GM18873 (cell line): ENCODE measurements around the gene PDE6H.

Experiments
- ATAC-seq: cut with Tn5 transposase; IDR thresholded peaks from one replicate; pipeline ENCODE4 v1.9.1; 2021; ENCODE audit warnings: mild to moderate bottlenecking, moderate library complexity, moderate number of reproducible peaks; ENCODE audit not compliant: unreplicated experiment, low FRiP score

PDE6H gene

DNA sequence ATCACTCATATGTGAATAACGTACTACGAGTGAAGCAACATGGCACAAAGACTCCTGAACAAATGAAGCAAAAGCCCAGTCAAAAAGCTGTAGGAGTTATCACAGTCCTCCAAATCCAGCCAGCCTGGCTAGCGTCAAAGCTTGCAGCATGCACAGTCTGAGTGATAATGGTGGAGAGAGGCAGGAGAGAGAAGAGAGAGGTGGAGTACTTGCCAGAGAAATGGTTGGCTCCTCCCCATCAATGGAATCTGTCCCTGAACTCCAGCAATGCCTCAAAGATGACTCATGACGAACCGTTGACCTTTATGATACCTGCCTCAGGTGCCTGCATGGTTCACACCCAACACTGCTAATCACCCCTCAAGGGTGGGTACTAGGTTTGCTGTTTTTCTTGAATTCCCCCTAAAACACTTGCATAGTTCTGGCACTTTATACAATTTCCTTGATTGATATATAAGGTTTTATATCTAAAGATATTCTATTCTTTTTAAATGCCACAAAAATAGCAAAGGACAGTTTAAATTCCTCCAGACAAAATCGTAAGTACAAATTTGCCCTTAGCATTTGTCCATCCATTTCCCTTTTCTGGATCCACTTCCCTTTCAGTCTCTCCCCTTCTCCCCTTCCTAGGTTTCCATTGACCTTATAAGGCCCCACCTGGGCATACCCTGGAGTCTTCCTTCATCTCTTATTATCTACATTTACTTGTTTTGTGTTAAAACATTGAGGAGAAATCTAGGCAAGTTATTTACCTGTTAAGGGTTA lies 21.7 kb upstream of the PDE6H start:
- ATAC-seq, result no peak

DNA sequence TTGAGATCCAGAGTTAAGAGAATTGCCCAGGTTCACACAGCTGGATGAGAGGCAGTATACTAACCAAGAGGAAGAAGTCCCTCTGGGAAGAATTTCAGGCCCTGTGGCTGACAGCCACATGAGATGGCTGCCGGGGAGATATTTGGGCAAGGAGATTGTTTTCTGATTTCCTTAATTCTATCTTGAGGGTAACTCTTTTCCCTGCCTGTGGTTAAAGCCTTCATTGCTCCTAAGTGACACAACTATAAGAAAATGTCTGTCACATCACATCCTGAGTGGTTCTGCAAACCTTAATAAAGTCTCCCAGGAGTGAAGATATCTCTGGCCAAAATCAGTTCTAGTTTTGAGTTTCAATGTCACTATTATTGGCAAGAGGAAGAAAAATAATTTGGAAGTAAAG lies 21.0 kb upstream of the PDE6H start:
- no peak for ATAC-seq

DNA sequence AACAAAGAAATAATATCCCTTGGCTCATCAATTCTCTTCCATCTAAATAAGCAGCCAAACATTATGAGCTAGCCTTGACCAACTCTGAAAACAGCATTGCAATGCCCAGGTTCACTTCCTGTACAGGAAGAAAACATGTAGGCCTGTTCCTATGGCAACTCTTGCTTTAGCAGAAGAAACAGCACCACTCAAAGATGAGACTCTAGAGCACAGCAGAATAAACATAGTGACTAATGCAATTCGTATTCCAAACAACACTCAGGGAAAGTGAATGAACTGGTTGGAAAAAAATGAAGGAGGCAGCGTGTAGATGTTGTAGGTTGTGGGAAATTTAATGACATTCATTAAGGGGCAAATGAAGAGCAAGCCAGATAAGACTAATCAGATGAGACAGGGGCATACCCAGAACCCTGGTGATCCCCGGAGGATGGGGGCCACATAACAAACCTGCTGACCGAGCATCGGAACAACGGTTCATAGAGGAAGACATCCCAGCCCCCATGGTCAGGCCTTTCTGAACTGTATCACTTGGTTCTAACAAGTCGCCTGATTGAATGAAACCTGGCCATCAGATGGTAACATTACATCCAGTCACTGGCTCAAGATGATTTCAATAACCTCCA lies 20.4 kb upstream of the PDE6H start:
- peak; percentile 64 for ATAC-seq

DNA sequence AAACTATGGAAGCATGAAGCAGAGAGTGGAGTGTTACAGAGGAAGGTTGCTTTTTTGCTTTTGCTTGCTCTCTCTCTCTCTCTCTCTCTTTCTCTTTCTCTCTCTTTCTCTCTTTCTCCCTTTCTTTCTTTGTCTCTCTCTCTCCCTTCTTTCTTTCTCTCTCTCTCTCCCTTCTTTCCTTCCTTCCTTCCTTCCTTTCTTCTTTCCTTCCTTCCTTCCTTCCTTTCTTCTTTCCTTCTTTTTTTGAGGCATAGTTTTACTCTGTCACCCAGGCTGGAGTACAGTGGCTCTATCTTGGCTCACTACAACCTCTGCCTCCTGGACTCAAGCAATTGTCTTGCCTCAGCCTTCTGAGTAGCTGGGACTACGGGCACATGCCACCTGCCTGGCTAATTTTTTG lies 19.1 kb upstream of the PDE6H start:
- no peak for ATAC-seq

- ATAC-seq, result no peak
Observed at GRCh38 chr12:14954269-14954668, 18.6 kb upstream of the PDE6H start.

DNA sequence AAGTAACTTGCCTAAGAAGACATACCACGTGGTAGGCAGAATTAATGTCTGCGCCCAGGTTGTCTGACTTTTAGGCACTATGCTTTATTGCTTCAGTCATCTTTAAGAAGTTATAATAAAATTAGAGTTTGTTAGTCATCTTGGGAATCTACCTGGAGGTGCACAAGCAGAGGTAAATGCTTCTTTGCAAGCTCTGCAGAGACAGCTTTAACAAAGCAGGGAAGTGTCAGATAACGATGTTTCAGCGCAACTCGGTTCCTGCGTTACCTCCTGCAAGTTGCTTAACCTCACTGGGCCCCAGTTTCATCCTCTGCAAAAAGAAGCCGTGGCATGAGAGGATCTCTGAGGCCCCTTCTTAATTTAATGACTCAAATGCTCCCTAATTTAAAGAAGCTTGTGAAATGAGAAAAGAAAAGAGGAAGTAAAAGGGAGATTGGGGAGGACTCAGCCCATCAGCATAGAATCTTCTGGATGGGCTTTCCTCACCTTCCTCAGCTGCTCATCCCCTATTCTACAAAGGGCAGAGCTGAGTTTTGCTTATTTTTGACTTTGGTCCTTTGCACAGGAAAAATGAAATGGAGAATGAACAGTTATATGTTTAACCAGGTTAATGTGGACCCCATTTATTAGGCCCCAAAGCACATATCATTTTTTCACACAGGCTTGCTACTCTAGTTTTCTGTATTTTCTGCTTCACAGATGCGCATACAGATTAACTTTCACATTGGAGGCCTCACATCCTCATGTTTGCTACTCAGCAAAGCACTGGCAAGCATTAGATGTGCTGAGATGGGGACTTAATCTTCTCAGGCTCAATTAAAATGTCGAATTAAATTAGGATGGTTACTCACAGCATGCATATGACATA lies 16.6 kb upstream of the PDE6H start:
- no peak for ATAC-seq

GRCh38 chr12:14956905-14957304 lies 15.9 kb upstream of the PDE6H start:
- ATAC-seq, result no peak

- ATAC-seq, result no peak
Observed at GRCh38 chr12:14957551-14958168, 15.2 kb upstream of the PDE6H start.

DNA sequence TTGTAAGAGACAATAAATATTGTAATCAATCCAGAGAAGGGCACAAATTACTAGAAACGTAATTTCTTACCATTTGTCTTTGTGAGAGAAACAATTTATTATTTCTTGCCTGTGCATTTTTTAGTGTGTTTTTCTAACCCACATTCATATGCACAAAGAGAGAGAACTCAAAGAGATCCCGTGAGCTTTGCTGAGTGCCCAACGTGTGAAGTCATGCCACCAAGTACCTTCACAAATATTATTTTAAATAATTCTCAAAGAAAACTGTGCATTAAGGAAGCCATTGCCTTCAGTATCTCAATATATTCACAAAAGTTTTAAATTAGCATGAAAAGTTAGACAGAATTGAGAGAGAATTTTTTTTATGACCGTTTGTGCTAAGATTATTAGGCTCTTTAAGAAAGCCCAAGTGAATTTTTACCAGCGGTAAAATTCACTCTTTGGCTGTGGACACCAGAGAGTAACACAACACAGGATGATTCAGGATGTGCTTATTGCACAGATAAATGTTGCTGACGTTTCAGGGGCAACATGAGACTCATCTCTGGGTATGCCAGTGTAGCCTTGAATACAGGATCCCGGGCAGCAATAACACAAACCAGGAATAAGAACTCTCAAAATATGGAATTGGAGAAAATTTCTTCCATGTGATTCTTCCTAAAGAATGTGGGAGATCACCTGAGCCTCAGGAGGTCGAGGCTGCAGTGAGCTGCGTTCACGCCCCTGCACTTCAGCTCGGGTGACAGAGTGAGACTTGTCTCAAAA lies 14.3 kb upstream of the PDE6H start:
- no peak for ATAC-seq

GRCh38 chr12:14959126-14959440 lies 13.8 kb upstream of the PDE6H start:
- no peak for ATAC-seq

GRCh38 chr12:14959463-14959862 lies 13.4 kb upstream of the PDE6H start:
- no peak for ATAC-seq

- no peak for ATAC-seq
Observed at GRCh38 chr12:14959916-14960496, 12.8 kb upstream of the PDE6H start.

- ATAC-seq, result peak; percentile 30
Observed at GRCh38 chr12:14960548-14961465, 12.0 kb upstream of the PDE6H start.

- ATAC-seq, result peak; percentile 77
Observed at GRCh38 chr12:14961466-14962152, 11.2 kb upstream of the PDE6H start, which contains the start of gene ARHGDIB. ARHGDIB (minus strand) TSS chr12:14961601; CDS start chr12:14950712, 10,889 bp downstream.

DNA sequence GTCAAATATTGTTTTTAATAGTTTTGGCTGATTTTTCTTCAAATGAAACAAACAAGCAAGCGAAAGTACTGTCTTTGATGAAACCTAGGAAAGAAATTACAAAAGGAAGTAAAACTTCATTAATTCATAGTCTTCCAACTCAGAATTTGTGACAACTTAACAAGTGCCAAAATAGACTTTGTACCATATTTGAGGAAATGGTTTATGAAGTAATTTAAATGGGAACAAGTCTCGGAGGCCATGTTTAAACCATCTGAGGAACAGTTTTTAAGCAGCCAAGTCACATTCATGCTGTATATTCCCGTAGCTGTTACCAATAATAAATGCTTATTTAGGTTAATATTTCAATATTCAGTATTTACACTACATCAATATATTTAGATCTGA lies 10.7 kb upstream of the PDE6H start:
- ATAC-seq, result no peak

GRCh38 chr12:14962797-14963196 lies 10.0 kb upstream of the PDE6H start:
- ATAC-seq, result no peak

DNA sequence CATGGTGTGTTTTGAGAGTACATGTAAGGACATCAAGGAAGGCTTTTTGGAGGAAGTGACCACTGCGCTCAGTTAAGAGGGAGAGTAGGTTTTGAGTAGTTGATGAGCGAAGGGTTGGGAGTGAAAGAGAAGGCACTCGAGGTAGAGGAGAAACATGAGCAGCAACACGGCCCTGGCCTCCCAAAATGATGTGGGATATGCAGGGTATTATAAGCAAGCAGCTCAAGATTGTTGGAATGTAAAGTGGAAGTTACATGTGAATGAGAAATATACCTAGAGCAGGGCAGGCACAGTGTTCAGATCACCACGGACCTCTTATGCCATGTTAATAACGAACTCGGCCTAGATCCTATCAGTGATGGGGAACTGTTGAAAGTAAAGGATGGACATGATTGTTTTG lies 9.3 kb upstream of the PDE6H start:
- no peak for ATAC-seq

DNA sequence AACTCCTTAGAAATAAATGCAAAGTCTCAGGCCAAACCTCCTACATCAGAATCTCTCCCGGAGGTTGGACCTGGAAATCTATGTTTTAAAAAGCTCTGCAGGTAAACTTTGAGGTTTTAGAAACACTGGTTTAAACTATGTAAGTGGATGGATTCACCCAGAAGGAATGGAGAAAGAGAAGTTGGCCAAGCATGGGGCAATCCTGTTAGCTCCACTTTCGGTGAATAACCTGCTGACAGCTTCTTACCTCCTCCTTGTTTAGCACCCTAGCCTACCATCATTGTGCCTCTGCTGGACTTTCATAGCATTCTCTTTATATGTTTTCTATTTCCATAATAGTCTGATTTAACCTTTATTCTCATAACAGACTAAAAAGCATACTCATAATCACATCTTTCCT lies 8.4 kb upstream of the PDE6H start:
- ATAC-seq, result no peak
